NCI-H226 (cell line): ENCODE measurements around the gene UBXN1.
"Not testable (repeated sequence)": the region's sequence is repeated elsewhere in the genome, so short reads cannot be mapped to it uniquely, and the experiment has no call there.

Source experiments
- DNase-seq: peaks from one replicate; pipeline ENCODE4 v3.0.0-alpha.2; 2015

Gene UBXN1

GRCh38 chr11:62707277-62707861, 28.5 kb upstream of the UBXN1 start, which contains the start of the genes BSCL2 and GNG3:
BSCL2 (minus strand) TSS chr11:62707424; CDS start chr11:62707195, 229 bp downstream.
GNG3 (plus strand) TSS chr11:62707676; CDS start chr11:62708296, 620 bp downstream.
- DNase-seq: no peak

GRCh38 chr11:62706850-62707247, 28.0 kb upstream of the UBXN1 start:
- no peak for DNase-seq

- DNase-seq: peak; percentile 92
These were observed 27.3 kb upstream of the UBXN1 start for GRCh38 chr11:62705880-62706849.

GRCh38 chr11:62705413-62705812, 26.5 kb upstream of the UBXN1 start:
- DNase-seq: peak; percentile 20

GRCh38 chr11:62703921-62704320, 25.0 kb upstream of the UBXN1 start:
- not testable (repeated sequence) for DNase-seq

GRCh38 chr11:62702246-62702645, 23.4 kb upstream of the UBXN1 start:
- DNase-seq: no peak

- DNase-seq: peak; percentile 53
These were observed 15.7 kb upstream of the UBXN1 start for GRCh38 chr11:62694455-62695167.

- not testable (repeated sequence) for DNase-seq
These were observed 14.8 kb upstream of the UBXN1 start for GRCh38 chr11:62693624-62694023.

GRCh38 chr11:62689421-62690183, 10.7 kb upstream of the UBXN1 start, which contains the start of gene LRRN4CL:
LRRN4CL (minus strand) TSS chr11:62689530; CDS start chr11:62688508, 1,022 bp downstream.
- peak; percentile 92 for DNase-seq

- DNase-seq: no peak
These were observed 9.6 kb upstream of the UBXN1 start for GRCh38 chr11:62688491-62688890.

- no peak for DNase-seq
These were observed 8.9 kb upstream of the UBXN1 start for GRCh38 chr11:62687508-62688396.

- no peak for DNase-seq
These were observed 3.6 kb upstream of the UBXN1 start for GRCh38 chr11:62682518-62682917.

- peak; percentile 71 for DNase-seq
These were observed 2.0 kb upstream of the UBXN1 start for GRCh38 chr11:62680825-62681240.

- DNase-seq: no peak
These were observed 472 bp downstream of the UBXN1 start for GRCh38 chr11:62678433-62678769.

- no peak for DNase-seq
These were observed 1.2 kb downstream of the UBXN1 start for GRCh38 chr11:62677714-62678113.

GRCh38 chr11:62677156-62677555, 1.7 kb downstream of the UBXN1 start:
- DNase-seq: no peak

GRCh38 chr11:62676698-62677097, 2.2 kb downstream of the UBXN1 start:
- DNase-seq: no peak

- not testable (repeated sequence) for DNase-seq
These were observed 3.5 kb downstream of the UBXN1 start for GRCh38 chr11:62675415-62675814.

- DNase-seq: no peak
These were observed 5.7 kb downstream of the UBXN1 start for GRCh38 chr11:62673196-62673525.

- peak; percentile 79 for DNase-seq
These were observed 7.1 kb downstream of the UBXN1 start, which contains the start of the genes LBHD1 and UQCC3 for GRCh38 chr11:62671608-62672389. LBHD1 (minus strand) TSS chr11:62672267; CDS start chr11:62670031, 2,236 bp downstream. UQCC3 (plus strand) TSS chr11:62671673; CDS start chr11:62671746, 73 bp downstream.
